SKM-1 treated with dmso at 0.1 percent for 144 hours (cell line): ENCODE measurements around the gene ID3.
"Not testable (repeated sequence)": the region's sequence is repeated elsewhere in the genome, so short reads cannot be mapped to it uniquely, and the experiment has no call there.

Experiments used
- DNase-seq: peaks from one replicate; lab custom pipeline; 2025; ENCODE audit not compliant: unreplicated experiment; lab: John Stamatoyannopoulos, UW

ID3 gene

GRCh38 chr1:23589585-23589986 lies 30.3 kb upstream of the ID3 start:
- DNase-seq = no peak

GRCh38 chr1:23588749-23589548 lies 29.6 kb upstream of the ID3 start:
- DNase-seq = no peak

- DNase-seq = no peak
Observed at GRCh38 chr1:23585321-23586022, 26.2 kb upstream of the ID3 start.

- not testable (repeated sequence) for DNase-seq
Observed at GRCh38 chr1:23583727-23584126, 24.4 kb upstream of the ID3 start.

GRCh38 chr1:23582820-23583219 lies 23.5 kb upstream of the ID3 start:
- no peak for DNase-seq

- DNase-seq = no peak
Observed at GRCh38 chr1:23581219-23581618, 21.9 kb upstream of the ID3 start.

GRCh38 chr1:23578997-23579363 lies 19.7 kb upstream of the ID3 start:
- no peak for DNase-seq

GRCh38 chr1:23578311-23578996 lies 19.2 kb upstream of the ID3 start:
- no peak for DNase-seq

GRCh38 chr1:23577056-23578004 lies 18.0 kb upstream of the ID3 start:
- no peak for DNase-seq

- DNase-seq = no peak
Observed at GRCh38 chr1:23576338-23577055, 17.2 kb upstream of the ID3 start.

- DNase-seq = no peak
Observed at GRCh38 chr1:23575226-23575810, 16.0 kb upstream of the ID3 start.

GRCh38 chr1:23574265-23574754 lies 15.0 kb upstream of the ID3 start:
- no peak for DNase-seq

GRCh38 chr1:23573574-23574182 lies 14.4 kb upstream of the ID3 start:
- DNase-seq = no peak

GRCh38 chr1:23571465-23571864 lies 12.2 kb upstream of the ID3 start:
- no peak for DNase-seq

- no peak for DNase-seq
Observed at GRCh38 chr1:23570001-23570691, 10.8 kb upstream of the ID3 start.

GRCh38 chr1:23568608-23569383 lies 9.5 kb upstream of the ID3 start:
- DNase-seq = no peak

- DNase-seq = no peak
Observed at GRCh38 chr1:23567996-23568607, 8.8 kb upstream of the ID3 start.

GRCh38 chr1:23567629-23567995 lies 8.3 kb upstream of the ID3 start:
- DNase-seq = no peak
